HEK293 (cell line): ENCODE data around the gene RNF40.

Experiments used
- CTCF ChIA-PET: fragments of 350-600 bp; formaldehyde crosslinking; extraction: SDS; loops from one replicate; lab custom pipeline; 2021; ENCODE audit warnings: antibody characterized with exemption; lab: Yijun Ruan, JAX
- POLR2A ChIA-PET: fragments of 300-600 bp; formaldehyde crosslinking; extraction: SDS; loops from one replicate; lab custom pipeline; 2020; ENCODE audit warnings: antibody characterized with exemption, inconsistent platforms; lab: Yijun Ruan, JAX
- H3K27ac ChIP-seq: fragments of 200-500 bp; sonication (Bioruptor generic); 2 replicates; pipeline ENCODE4 v1.5.1; 2014; ENCODE audit warnings: low read depth, low read length, control low read depth, inconsistent platforms; ENCODE audit errors: extremely low read depth
- H3K36me3 ChIP-seq, 2 experiments: fragments of 200-500 bp in 1 of 2; sonication (Bioruptor generic) in 1 of 2; 1 replicate in 1 of 2; 2 replicates in 1 of 2; pipeline ENCODE4 v1.5.1; 2014 to 2017; ENCODE audit warnings: inconsistent platforms in 2 of 2, low read length in 2 of 2; ENCODE audit not compliant: control insufficient read depth in 2 of 2, insufficient read depth in 1 of 2
- H3K4me1 ChIP-seq: fragments of 200-500 bp; sonication (Bioruptor generic); 2 replicates; pipeline ENCODE4 v1.5.1; 2014; ENCODE audit warnings: mild to moderate bottlenecking, low read length, inconsistent platforms; ENCODE audit not compliant: control insufficient read depth, insufficient read depth
- H3K4me3 ChIP-seq: 2 replicates; pipeline ENCODE4 v1.5.1; 2011; ENCODE audit warnings: low read depth, mild to moderate bottlenecking, control low read depth, low read length, moderate library complexity
- H3K9me3 ChIP-seq: fragments of 200-500 bp; sonication (Bioruptor generic); 2 replicates; pipeline ENCODE4 v1.5.1; 2014; ENCODE audit warnings: low read depth, low read length, inconsistent platforms; ENCODE audit not compliant: control insufficient read depth, insufficient read depth
- GLI2 ChIP-seq: fragments of 450-650 bp; formaldehyde crosslinking; IDR thresholded peaks from 2 replicates; pipeline ENCODE4; 2017; ENCODE audit warnings: missing biosample characterization, missing genetic modification characterization, low read depth, borderline replicate concordance
- KLF7 ChIP-seq: fragments of 450-650 bp; formaldehyde crosslinking; IDR thresholded peaks from 2 replicates; pipeline ENCODE4 v1.5.1; 2016; ENCODE audit warnings: missing biosample characterization, missing genetic modification characterization, borderline replicate concordance
- OSR2 ChIP-seq: fragments of 450-650 bp; formaldehyde crosslinking; IDR thresholded peaks from 2 replicates; pipeline ENCODE4 v1.5.1; 2016; ENCODE audit warnings: missing biosample characterization, missing genetic modification characterization
- SCRT2 ChIP-seq: fragments of 450-650 bp; formaldehyde crosslinking; IDR thresholded peaks from 2 replicates; pipeline ENCODE4 v1.5.1; 2016; ENCODE audit warnings: missing biosample characterization, missing genetic modification characterization
- WT1 ChIP-seq: fragments of 450-650 bp; formaldehyde crosslinking; IDR thresholded peaks from 2 replicates; pipeline ENCODE4 v1.5.1; 2016; ENCODE audit warnings: missing biosample characterization, missing genetic modification characterization
- ZBTB20 ChIP-seq: fragments of 450-650 bp; formaldehyde crosslinking; IDR thresholded peaks from 2 replicates; pipeline ENCODE4 v1.5.1; 2016; ENCODE audit warnings: missing biosample characterization, missing genetic modification characterization
- ZNF112 ChIP-seq: fragments of 450-650 bp; formaldehyde crosslinking; IDR thresholded peaks from 2 replicates; pipeline ENCODE4 v1.5.0; 2017; ENCODE audit warnings: missing biosample characterization, missing genetic modification characterization
- ZNF155 ChIP-seq: fragments of 450-650 bp; formaldehyde crosslinking; IDR thresholded peaks from 2 replicates; pipeline ENCODE4 v1.5.1; 2016; ENCODE audit warnings: missing biosample characterization, missing genetic modification characterization
- ZNF175 ChIP-seq: fragments of 450-650 bp; formaldehyde crosslinking; IDR thresholded peaks from 2 replicates; pipeline ENCODE4 v1.5.1; 2016; ENCODE audit warnings: missing biosample characterization, missing genetic modification characterization
- ZNF23 ChIP-seq: fragments of 450-650 bp; formaldehyde crosslinking; IDR thresholded peaks from 2 replicates; pipeline ENCODE4 v1.5.1; 2016; ENCODE audit warnings: missing biosample characterization, missing genetic modification characterization, borderline replicate concordance
- ZNF274 ChIP-seq, 2 experiments: fragments of 200-500 bp in 1 of 2; fragments of 450-650 bp in 1 of 2; sonication (Bioruptor generic) in 1 of 2; formaldehyde crosslinking in 1 of 2; IDR thresholded peaks; 2 replicates each; pipeline versions ENCODE4 v1.5.1 to v1.6.1; 2014 to 2016; ENCODE audit warnings: borderline replicate concordance in 1 of 2, inconsistent platforms in 1 of 2, low read length in 1 of 2, missing biosample characterization in 1 of 2, missing genetic modification characterization in 1 of 2
- ZNF48 ChIP-seq: fragments of 450-650 bp; formaldehyde crosslinking; IDR thresholded peaks from 2 replicates; pipeline ENCODE4 v1.5.1; 2016; ENCODE audit warnings: missing biosample characterization, missing genetic modification characterization
- ZNF549 ChIP-seq: fragments of 450-650 bp; IDR thresholded peaks from 2 replicates; pipeline ENCODE4 v1.5.1; 2018; ENCODE audit warnings: missing biosample characterization, missing genetic modification characterization, mild to moderate bottlenecking, inconsistent platforms, moderate library complexity
- ZNF558 ChIP-seq: fragments of 450-650 bp; formaldehyde crosslinking; IDR thresholded peaks from 2 replicates; pipeline ENCODE4 v1.5.1; 2016; ENCODE audit warnings: missing biosample characterization, missing genetic modification characterization
- ZNF776 ChIP-seq: fragments of 450-650 bp; formaldehyde crosslinking; IDR thresholded peaks from 2 replicates; pipeline ENCODE4 v1.5.0; 2017; ENCODE audit warnings: missing biosample characterization, missing genetic modification characterization, borderline replicate concordance
- ZNF792 ChIP-seq: fragments of 450-650 bp; formaldehyde crosslinking; IDR thresholded peaks from 2 replicates; pipeline ENCODE4 v1.5.1; 2016; ENCODE audit warnings: missing biosample characterization, missing genetic modification characterization
- TF ChIP-seq, protein P1 (sequence below): sonication (generic); formaldehyde crosslinking; IDR thresholded peaks from 2 replicates; pipeline ENCODE4 v1.8.1; 2022; ENCODE audit warnings: mild to moderate bottlenecking, moderate library complexity, missing genetic modification reagents
- TF ChIP-seq, protein P2 (sequence below): fragments of 450-650 bp; formaldehyde crosslinking; IDR thresholded peaks from 2 replicates; pipeline ENCODE4 v1.5.1; 2016; ENCODE audit warnings: missing biosample characterization, missing genetic modification characterization, borderline replicate concordance
- TF ChIP-seq, protein P3 (sequence below): fragments of 450-650 bp; formaldehyde crosslinking; IDR thresholded peaks from 2 replicates; pipeline ENCODE4 v1.5.1; 2017; ENCODE audit warnings: missing biosample characterization, missing genetic modification characterization

Gene RNF40

DNA sequence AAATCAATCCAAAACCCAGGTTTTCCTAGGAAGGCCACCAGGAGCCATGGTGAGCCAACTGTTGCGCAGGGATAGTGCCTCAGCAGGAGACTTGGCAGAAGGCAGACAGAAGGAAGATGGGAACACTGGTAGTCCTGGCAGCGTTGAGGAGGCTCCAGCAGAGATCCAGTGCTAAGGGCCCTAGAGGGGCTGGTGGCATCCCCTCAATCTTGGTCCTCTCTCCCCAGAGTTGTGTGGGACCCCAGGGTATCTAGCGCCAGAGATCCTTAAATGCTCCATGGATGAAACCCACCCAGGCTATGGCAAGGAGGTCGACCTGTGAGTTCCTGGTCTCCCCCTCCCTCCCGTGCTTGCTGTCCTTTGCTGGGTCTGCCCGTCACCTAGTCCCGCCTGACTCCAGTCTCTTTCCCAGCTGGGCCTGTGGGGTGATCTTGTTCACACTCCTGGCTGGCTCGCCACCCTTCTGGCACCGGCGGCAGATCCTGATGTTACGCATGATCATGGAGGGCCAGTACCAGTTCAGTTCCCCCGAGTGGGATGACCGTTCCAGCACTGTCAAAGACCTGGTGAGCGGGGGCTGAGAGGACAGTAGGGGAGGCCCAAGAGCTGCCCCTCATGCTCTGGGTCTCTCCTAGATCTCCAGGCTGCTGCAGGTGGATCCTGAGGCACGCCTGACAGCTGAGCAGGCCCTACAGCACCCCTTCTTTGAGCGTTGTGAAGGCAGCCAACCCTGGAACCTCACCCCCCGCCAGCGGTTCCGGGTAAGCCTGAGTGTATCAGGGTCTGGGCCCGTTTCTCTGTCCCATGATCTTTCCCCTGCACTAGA, 6.0 kb upstream of the RNF40 start:
- Histone ChIP-seq H3K4me1 (no peaks in the 10 kb centered on the region; the same call in 1 of the 2 replicates), H3K9me3 (no peaks in the 10 kb centered on the region), H3K36me3 (peaks cover 30 to 91% of the 10 kb centered on the region in 2 experiments), H3K27ac (0 out of 2 replicates have a peak overlapping the region, but pooled peaks have one; percentile 4), H3K4me3 (no peak overlapping the region)
- no peak for TF ChIP-seq ZNF23 (tag by site-specific recombination)
- no peak for TF ChIP-seq OSR2 (tag by site-specific recombination)
- TF ChIP-seq SCRT2 (tag by site-specific recombination), result peak; percentile 83
- TF ChIP-seq ZNF792 (tag by site-specific recombination), result no peak
- no peak for TF ChIP-seq GLI2 (tag by site-specific recombination)
- TF ChIP-seq ZNF776 (tag by site-specific recombination), result no peak
- TF ChIP-seq ZNF112 (tag by site-specific recombination), result no peak
- no peak for TF ChIP-seq ZNF175 (tag by site-specific recombination)
- ChIA-PET CTCF (interaction anchor here (0.7 kb wide), 1 partner anchor 89 kb away, joined by 3 read pairs; no protein-coding TSS in a partner anchor), POLR2A (interaction anchor here (2.2 to 4.9 kb wide), 3 partner anchors 8 to 19 kb away, joined by 6 to 47 read pairs (median 17); partner anchors contain the start of gene PHKG2)

DNA sequence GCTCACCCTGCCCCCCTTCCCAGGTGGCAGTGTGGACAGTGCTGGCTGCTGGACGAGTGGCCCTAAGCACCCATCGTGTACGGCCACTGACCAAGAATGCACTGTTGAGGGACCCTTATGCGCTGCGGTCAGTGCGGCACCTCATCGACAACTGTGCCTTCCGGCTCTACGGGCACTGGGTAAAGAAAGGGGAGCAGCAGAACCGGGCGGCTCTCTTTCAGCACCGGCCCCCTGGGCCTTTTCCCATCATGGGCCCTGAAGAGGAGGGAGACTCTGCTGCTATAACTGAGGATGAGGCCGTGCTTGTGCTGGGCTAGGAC, 5.4 kb upstream of the RNF40 start:
- Histone ChIP-seq H3K27ac (no peak overlapping the region), H3K9me3 (no peaks in the 10 kb centered on the region), H3K36me3 (peaks cover 24 to 85% of the 10 kb centered on the region in 2 experiments), H3K4me1 (no peaks in the 10 kb centered on the region; the same call in 1 of the 2 replicates), H3K4me3 (no peak overlapping the region)
- TF ChIP-seq KLF7 (tag by site-specific recombination) (no peak), ZBTB20 (tag by site-specific recombination) (no peak), ZNF155 (tag by site-specific recombination) (no peak), ZNF274 (IDR thresholded peaks at IDR 0.05; ENCODE audit: low read length) (no peak), ZNF274 (tag by site-specific recombination; IDR thresholded peaks at IDR 0.05; ENCODE audit: borderline replicate concordance) (no peak)
- ChIA-PET CTCF (no interaction called here), POLR2A (interaction anchor here (2.2 to 4.9 kb wide), 3 partner anchors 9 to 18 kb away, joined by 6 to 47 read pairs (median 17); partner anchors contain the start of gene PHKG2)

DNA sequence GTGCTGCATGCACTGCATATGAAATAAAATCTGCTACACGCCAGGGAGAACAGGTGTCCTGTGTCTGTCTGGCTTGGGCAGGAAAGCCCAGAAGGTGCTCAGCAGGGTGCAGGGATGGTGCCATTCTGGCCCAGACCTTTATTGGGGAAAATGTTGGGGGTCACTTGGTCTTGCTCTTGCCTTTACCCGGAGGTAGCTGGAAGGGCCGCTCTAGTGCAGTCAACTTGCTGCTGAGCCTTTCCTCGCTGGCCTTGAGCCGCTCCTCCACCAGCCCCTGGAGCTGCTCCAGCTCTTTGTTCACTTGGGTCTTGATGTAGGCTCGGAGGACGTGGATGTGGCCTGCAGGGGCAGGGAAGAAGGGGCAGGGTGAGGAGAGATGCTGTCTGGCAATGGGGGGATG, 4.8 kb upstream of the RNF40 start:
- H3K4me1 ChIP-seq, result no peaks in the 10 kb centered on the region; the same call in 1 of the 2 replicates
- ChIA-PET POLR2A (interaction anchor here (0.9 to 4.9 kb wide), 4 partner anchors 9 to 44 kb away, joined by 3 to 47 read pairs (median 12); partner anchors contain the start of gene PHKG2), CTCF (interaction anchor here (0.6 kb wide), 2 partner anchors 40 to 57 kb away, joined by 3 read pairs; no protein-coding TSS in a partner anchor)
- peaks cover 19 to 80% of the 10 kb centered on the region in 2 experiments for H3K36me3 ChIP-seq
- TF ChIP-seq, protein P1, sequence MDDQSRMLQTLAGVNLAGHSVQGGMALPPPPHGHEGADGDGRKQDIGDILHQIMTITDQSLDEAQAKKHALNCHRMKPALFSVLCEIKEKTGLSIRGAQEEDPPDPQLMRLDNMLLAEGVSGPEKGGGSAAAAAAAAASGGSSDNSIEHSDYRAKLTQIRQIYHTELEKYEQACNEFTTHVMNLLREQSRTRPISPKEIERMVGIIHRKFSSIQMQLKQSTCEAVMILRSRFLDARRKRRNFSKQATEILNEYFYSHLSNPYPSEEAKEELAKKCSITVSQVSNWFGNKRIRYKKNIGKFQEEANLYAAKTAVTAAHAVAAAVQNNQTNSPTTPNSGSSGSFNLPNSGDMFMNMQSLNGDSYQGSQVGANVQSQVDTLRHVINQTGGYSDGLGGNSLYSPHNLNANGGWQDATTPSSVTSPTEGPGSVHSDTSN (CRISPR knock-in tag), result 0 out of 2 replicates have a peak, but pooled peaks have one; percentile 24
- TF ChIP-seq ZNF549, result no peak
- no peaks in the 10 kb centered on the region for H3K9me3 ChIP-seq
- H3K27ac ChIP-seq, result no peak overlapping the region
- H3K4me3 ChIP-seq, result no peak overlapping the region

DNA sequence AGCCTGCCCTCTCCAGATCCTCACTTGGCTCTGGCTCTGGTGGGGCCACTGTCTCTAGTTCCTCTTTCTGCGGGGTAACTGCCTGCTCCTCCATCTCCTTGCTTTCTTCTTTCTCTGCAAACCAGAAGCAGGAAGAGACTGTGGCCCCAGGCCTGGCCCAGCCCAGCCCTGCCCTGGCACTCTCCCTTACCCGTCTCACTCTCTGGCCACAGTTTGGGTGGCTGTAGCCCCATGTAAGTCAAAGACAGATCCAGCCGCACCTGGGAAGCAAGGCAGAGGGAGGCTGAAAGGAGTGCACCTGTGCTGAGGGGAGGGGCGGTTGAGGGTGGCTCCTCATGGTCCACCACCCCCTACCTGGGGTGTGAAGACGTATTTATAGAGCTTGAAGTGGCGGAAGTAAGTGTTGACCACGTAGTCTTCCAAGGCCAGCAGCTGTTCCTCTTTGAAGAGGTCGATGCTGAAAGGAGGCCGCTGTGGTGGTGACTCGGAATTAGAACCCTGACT, 3.1 kb upstream of the RNF40 start:
- peaks cover 4% of the 10 kb centered on the region; the same call in 1 of the 2 replicates for H3K4me1 ChIP-seq
- CTCF ChIA-PET, result interaction anchor here (1.0 kb wide), 1 partner anchor 18 kb away, joined by 3 read pairs; no protein-coding TSS in a partner anchor
- POLR2A ChIA-PET, result interaction anchor here (0.5 to 4.9 kb wide), 3 partner anchors 11 to 381 kb away, joined by 3 to 47 read pairs (median 9); partner anchors contain the start of gene PHKG2
- no peak overlapping the region for H3K27ac ChIP-seq
- no peak overlapping the region for H3K4me3 ChIP-seq
- no peak for TF ChIP-seq GLI2 (tag by site-specific recombination)
- no peak for TF ChIP-seq WT1 (tag by site-specific recombination)
- TF ChIP-seq, protein P2, sequence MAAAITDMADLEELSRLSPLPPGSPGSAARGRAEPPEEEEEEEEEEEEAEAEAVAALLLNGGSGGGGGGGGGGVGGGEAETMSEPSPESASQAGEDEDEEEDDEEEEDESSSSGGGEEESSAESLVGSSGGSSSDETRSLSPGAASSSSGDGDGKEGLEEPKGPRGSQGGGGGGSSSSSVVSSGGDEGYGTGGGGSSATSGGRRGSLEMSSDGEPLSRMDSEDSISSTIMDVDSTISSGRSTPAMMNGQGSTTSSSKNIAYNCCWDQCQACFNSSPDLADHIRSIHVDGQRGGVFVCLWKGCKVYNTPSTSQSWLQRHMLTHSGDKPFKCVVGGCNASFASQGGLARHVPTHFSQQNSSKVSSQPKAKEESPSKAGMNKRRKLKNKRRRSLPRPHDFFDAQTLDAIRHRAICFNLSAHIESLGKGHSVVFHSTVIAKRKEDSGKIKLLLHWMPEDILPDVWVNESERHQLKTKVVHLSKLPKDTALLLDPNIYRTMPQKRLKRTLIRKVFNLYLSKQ (tag by site-specific recombination), result no peak
- TF ChIP-seq, protein P3, sequence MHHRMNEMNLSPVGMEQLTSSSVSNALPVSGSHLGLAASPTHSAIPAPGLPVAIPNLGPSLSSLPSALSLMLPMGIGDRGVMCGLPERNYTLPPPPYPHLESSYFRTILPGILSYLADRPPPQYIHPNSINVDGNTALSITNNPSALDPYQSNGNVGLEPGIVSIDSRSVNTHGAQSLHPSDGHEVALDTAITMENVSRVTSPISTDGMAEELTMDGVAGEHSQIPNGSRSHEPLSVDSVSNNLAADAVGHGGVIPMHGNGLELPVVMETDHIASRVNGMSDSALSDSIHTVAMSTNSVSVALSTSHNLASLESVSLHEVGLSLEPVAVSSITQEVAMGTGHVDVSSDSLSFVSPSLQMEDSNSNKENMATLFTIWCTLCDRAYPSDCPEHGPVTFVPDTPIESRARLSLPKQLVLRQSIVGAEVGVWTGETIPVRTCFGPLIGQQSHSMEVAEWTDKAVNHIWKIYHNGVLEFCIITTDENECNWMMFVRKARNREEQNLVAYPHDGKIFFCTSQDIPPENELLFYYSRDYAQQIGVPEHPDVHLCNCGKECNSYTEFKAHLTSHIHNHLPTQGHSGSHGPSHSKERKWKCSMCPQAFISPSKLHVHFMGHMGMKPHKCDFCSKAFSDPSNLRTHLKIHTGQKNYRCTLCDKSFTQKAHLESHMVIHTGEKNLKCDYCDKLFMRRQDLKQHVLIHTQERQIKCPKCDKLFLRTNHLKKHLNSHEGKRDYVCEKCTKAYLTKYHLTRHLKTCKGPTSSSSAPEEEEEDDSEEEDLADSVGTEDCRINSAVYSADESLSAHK (tag by site-specific recombination), result no peak
- no peak for TF ChIP-seq ZNF558
- TF ChIP-seq ZNF48, result no peak
- H3K9me3 ChIP-seq, result no peaks in the 10 kb centered on the region
- H3K36me3 ChIP-seq, result peaks cover 13 to 76% of the 10 kb centered on the region in 2 experiments; a peak in 2 of 3 replicates
